Endothelial cell of umbilical vein (primary cell): ENCODE measurements around the gene TBC1D13.

ENCODE experiments used
- CTCF ChIP-seq, 2 donors: IDR thresholded peaks; 1 replicate in 1 of 2; 2 replicates in 1 of 2; pipeline ENCODE4 v1.5.1; 2011; ENCODE audit warnings: low read length in 2 of 2, mild to moderate bottlenecking in 2 of 2, moderate library complexity in 2 of 2, control low read depth in 1 of 2, inconsistent platforms in 1 of 2, low read depth in 1 of 2; ENCODE audit not compliant: insufficient read depth in 1 of 2; ENCODE audit errors: extremely low read depth in 1 of 2
- EZH2 ChIP-seq: IDR thresholded peaks from 2 replicates; pipeline ENCODE4 v1.6.1; 2012; ENCODE audit warnings: borderline replicate concordance, low read depth, mild to moderate bottlenecking, moderate library complexity, low read length, inconsistent platforms; ENCODE audit not compliant: severe bottlenecking
- FOS ChIP-seq: IDR thresholded peaks from 2 replicates; pipeline ENCODE4 v1.6.1; 2011; ENCODE audit warnings: mild to moderate bottlenecking, low read length, moderate library complexity, borderline replicate concordance; ENCODE audit not compliant: insufficient read depth
- GATA2 ChIP-seq: IDR thresholded peaks from 2 replicates; pipeline ENCODE4 v1.7.0; 2011; ENCODE audit warnings: low read depth, mild to moderate bottlenecking, moderate library complexity, mixed read lengths, low read length; ENCODE audit not compliant: insufficient read length, insufficient read depth
- JUN ChIP-seq: IDR thresholded peaks from 2 replicates; pipeline ENCODE4 v1.6.1; 2011; ENCODE audit warnings: borderline replicate concordance, low read depth; ENCODE audit not compliant: insufficient read length, insufficient read depth
- MAX ChIP-seq: IDR thresholded peaks from 2 replicates; pipeline ENCODE4 v1.6.1; 2011; ENCODE audit not compliant: insufficient read depth, insufficient read length
- MYC ChIP-seq: IDR thresholded peaks from one replicate; pipeline ENCODE4 v1.6.1; 2011; ENCODE audit warnings: mild to moderate bottlenecking, low read depth, low read length
- POLR2A ChIP-seq: IDR thresholded peaks from 2 replicates; pipeline ENCODE4 v1.6.1; 2012; ENCODE audit warnings: low read depth, mild to moderate bottlenecking, control low read depth, low read length
- POLR2AphosphoS5 ChIP-seq: IDR thresholded peaks from 2 replicates; pipeline ENCODE4 v1.6.1; 2012; ENCODE audit warnings: low read depth, mild to moderate bottlenecking, control low read depth, low read length, moderate library complexity; ENCODE audit not compliant: insufficient read depth

GRCh38 chr9:128764361-128764760 is 22.7 kb upstream of the TBC1D13 start:
- TF ChIP-seq GATA2: no peak
- no peak for TF ChIP-seq JUN
- TF ChIP-seq CTCF (IDR thresholded peaks at IDR 0.05; ENCODE audit: extremely low read depth in 1 of 2, insufficient read depth in 1 of 2, low read depth in 1 of 2, low read length in 2 of 2): no peak
- TF ChIP-seq MYC: no peak
- no peak for TF ChIP-seq EZH2
- TF ChIP-seq POLR2A: no peak
- TF ChIP-seq POLR2AphosphoS5: no peak
- TF ChIP-seq FOS: no peak
- no peak for TF ChIP-seq MAX
